HG03175 (cell line): ENCODE data around the gene MINDY2.

Source experiments
- ATAC-seq: cut with Tn5 transposase; IDR thresholded peaks from one replicate; pipeline ENCODE4 v1.9.1; 2021; ENCODE audit warnings: mild to moderate bottlenecking, moderate library complexity; ENCODE audit not compliant: unreplicated experiment

MINDY2 gene

GRCh38 chr15:58770857-58771620 is at the start of gene MINDY2:
Gene MINDY2 (plus strand): TSS chr15:58771302. CDS start chr15:58771396, 94 bp downstream.
- peak; percentile 94 for ATAC-seq

GRCh38 chr15:58724466-58724865 is 46.6 kb upstream of the MINDY2 start:
- ATAC-seq: peak; percentile 84

GRCh38 chr15:58726867-58727266 is 44.2 kb upstream of the MINDY2 start:
- ATAC-seq: no peak

- ATAC-seq: no peak
Measured at GRCh38 chr15:58731756-58732535, 39.2 kb upstream of the MINDY2 start.

- no peak for ATAC-seq
Measured at GRCh38 chr15:58732625-58733363, 38.3 kb upstream of the MINDY2 start.

- no peak for ATAC-seq
Measured at GRCh38 chr15:58734859-58735258, 36.2 kb upstream of the MINDY2 start.

GRCh38 chr15:58736018-58736643 is 35.0 kb upstream of the MINDY2 start:
- no peak for ATAC-seq

- no peak for ATAC-seq
Measured at GRCh38 chr15:58737298-58737697, 33.8 kb upstream of the MINDY2 start.

GRCh38 chr15:58738046-58738707 is 32.9 kb upstream of the MINDY2 start:
- no peak for ATAC-seq

GRCh38 chr15:58740436-58740835 is 30.7 kb upstream of the MINDY2 start:
- ATAC-seq: no peak

- no peak for ATAC-seq
Measured at GRCh38 chr15:58741032-58741431, 30.1 kb upstream of the MINDY2 start.

- no peak for ATAC-seq
Measured at GRCh38 chr15:58742022-58742813, 28.9 kb upstream of the MINDY2 start.

- ATAC-seq: no peak
Measured at GRCh38 chr15:58742819-58743502, 28.1 kb upstream of the MINDY2 start.

- ATAC-seq: no peak
Measured at GRCh38 chr15:58746174-58746573, 24.9 kb upstream of the MINDY2 start.

GRCh38 chr15:58748040-58748851 is 22.9 kb upstream of the MINDY2 start:
- peak; percentile 4 for ATAC-seq

- ATAC-seq: peak; percentile 41
Measured at GRCh38 chr15:58748852-58749531, 22.1 kb upstream of the MINDY2 start.

GRCh38 chr15:58749532-58750337 is 21.4 kb upstream of the MINDY2 start, which contains the start of gene ADAM10:
Gene ADAM10 (minus strand): TSS chr15:58749707. CDS start chr15:58749534, 173 bp downstream.
- ATAC-seq: peak; percentile 82
